ENCODE measurements around the gene PLPP7. TPM values are rescaled to one million over a fixed set of nuclear protein-coding genes. Genes with fewer than 3 reads are reported as not detected.

PLPP7 gene
- polyA plus RNA-seq, 1 donor from 2014 or later = 0.87 TPM

- no peaks in the 10 kb centered on the region for H3K36me3 ChIP-seq (ENCODE audit: insufficient read depth, low read length)
- TF ChIP-seq, protein P1, sequence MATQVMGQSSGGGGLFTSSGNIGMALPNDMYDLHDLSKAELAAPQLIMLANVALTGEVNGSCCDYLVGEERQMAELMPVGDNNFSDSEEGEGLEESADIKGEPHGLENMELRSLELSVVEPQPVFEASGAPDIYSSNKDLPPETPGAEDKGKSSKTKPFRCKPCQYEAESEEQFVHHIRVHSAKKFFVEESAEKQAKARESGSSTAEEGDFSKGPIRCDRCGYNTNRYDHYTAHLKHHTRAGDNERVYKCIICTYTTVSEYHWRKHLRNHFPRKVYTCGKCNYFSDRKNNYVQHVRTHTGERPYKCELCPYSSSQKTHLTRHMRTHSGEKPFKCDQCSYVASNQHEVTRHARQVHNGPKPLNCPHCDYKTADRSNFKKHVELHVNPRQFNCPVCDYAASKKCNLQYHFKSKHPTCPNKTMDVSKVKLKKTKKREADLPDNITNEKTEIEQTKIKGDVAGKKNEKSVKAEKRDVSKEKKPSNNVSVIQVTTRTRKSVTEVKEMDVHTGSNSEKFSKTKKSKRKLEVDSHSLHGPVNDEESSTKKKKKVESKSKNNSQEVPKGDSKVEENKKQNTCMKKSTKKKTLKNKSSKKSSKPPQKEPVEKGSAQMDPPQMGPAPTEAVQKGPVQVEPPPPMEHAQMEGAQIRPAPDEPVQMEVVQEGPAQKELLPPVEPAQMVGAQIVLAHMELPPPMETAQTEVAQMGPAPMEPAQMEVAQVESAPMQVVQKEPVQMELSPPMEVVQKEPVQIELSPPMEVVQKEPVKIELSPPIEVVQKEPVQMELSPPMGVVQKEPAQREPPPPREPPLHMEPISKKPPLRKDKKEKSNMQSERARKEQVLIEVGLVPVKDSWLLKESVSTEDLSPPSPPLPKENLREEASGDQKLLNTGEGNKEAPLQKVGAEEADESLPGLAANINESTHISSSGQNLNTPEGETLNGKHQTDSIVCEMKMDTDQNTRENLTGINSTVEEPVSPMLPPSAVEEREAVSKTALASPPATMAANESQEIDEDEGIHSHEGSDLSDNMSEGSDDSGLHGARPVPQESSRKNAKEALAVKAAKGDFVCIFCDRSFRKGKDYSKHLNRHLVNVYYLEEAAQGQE (IDR thresholded peaks at IDR 0.05; ENCODE audit: borderline replicate concordance) = no peak
- TF ChIP-seq MXI1 (conservative IDR thresholded peaks at IDR 0.05; ENCODE audit: poor library complexity, severe bottlenecking) (no peak), EZH2 (IDR thresholded peaks at IDR 0.05; ENCODE audit: borderline replicate concordance, insufficient read depth, low read length, poor library complexity, severe bottlenecking) (no peak), POLR2AphosphoS5 (IDR thresholded peaks at IDR 0.05) (no peak), EP300 (conservative IDR thresholded peaks at IDR 0.05; ENCODE audit: poor library complexity, severe bottlenecking) (no peak), TAF1 (IDR thresholded peaks at IDR 0.05; ENCODE audit: low read depth) (no peak), RAD21 (conservative IDR thresholded peaks at IDR 0.05) (no peak), SMC3 (conservative IDR thresholded peaks at IDR 0.05; ENCODE audit: poor library complexity) (no peak), CTCF (IDR thresholded peaks at IDR 0.05; ENCODE audit: poor library complexity, severe bottlenecking) (no peak)
- no peaks in the 10 kb centered on the region for H3F3A ChIP-seq (ENCODE audit: insufficient read depth, low read length, poor library complexity, severe bottlenecking)
- H3K9ac ChIP-seq (ENCODE audit: low read length) = no peak overlapping the region
- no peaks in the 10 kb centered on the region for H3K9me3 ChIP-seq (ENCODE audit: low read length)
- no peak overlapping the region for H3K4me3 ChIP-seq (ENCODE audit: low read length)
- H3K9me2 ChIP-seq (ENCODE audit: insufficient read depth, low read length) = no peaks in the 10 kb centered on the region
- no peak overlapping the region for H3K27ac ChIP-seq (ENCODE audit: low read length)
- H2AFZ ChIP-seq (ENCODE audit: low read depth, low read length) = no peak overlapping the region
- H3K27me3 ChIP-seq (ENCODE audit: insufficient read depth, low read depth, low read length) = no peaks in the 10 kb centered on the region
- no peaks in the 10 kb centered on the region for H3K79me2 ChIP-seq (replicated peaks; ENCODE audit: insufficient read depth, low read length)
- H3K4me2 ChIP-seq (ENCODE audit: low read length) = no peak overlapping the region
- no peaks in the 10 kb centered on the region for H4K20me1 ChIP-seq (ENCODE audit: insufficient read depth)
Measured at GRCh38 chr9:131348631-131349521, 59.4 kb downstream of the PLPP7 start.

DNA sequence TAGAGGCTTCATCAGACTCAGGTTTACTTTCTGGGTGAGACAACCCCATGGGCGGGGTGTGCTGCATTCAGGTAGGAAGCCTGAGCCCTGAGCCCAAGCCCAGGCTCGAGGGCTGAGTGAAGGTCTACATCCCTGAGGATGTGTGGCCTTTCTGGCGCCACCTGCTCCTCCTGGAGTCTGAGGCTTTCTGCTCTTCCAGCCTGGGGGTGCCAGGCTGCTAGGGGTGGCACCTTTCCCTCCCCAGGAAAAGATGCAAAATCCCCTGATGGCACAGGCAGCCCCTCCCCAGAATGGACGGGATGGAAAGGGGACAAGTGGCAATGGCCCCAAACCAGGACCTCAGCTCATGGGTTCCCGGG lies 60.0 kb downstream of the PLPP7 start:
- Histone ChIP-seq H3K79me2 (replicated peaks; ENCODE audit: insufficient read depth, low read length) (no peaks in the 10 kb centered on the region), H3K4me3 (ENCODE audit: low read length) (no peak overlapping the region), H3K27ac (ENCODE audit: low read length) (no peak overlapping the region), H2AFZ (ENCODE audit: low read depth, low read length) (no peak overlapping the region), H3K9me2 (ENCODE audit: insufficient read depth, low read length) (no peaks in the 10 kb centered on the region), H3K36me3 (ENCODE audit: insufficient read depth, low read length) (no peaks in the 10 kb centered on the region), H4K20me1 (ENCODE audit: insufficient read depth) (no peaks in the 10 kb centered on the region), H3K9me3 (ENCODE audit: low read length) (no peaks in the 10 kb centered on the region), H3K9ac (ENCODE audit: low read length) (no peak overlapping the region), H3F3A (ENCODE audit: insufficient read depth, low read length, poor library complexity, severe bottlenecking) (no peaks in the 10 kb centered on the region), H3K27me3 (ENCODE audit: insufficient read depth, low read depth, low read length) (no peaks in the 10 kb centered on the region), H3K4me2 (ENCODE audit: low read length) (no peak overlapping the region)
- TF ChIP-seq, protein P1 (IDR thresholded peaks at IDR 0.05; ENCODE audit: borderline replicate concordance) = no peak
- TF ChIP-seq CTCF (IDR thresholded peaks at IDR 0.05; ENCODE audit: poor library complexity, severe bottlenecking) (no peak), MXI1 (conservative IDR thresholded peaks at IDR 0.05; ENCODE audit: poor library complexity, severe bottlenecking) (no peak), SMC3 (conservative IDR thresholded peaks at IDR 0.05; ENCODE audit: poor library complexity) (no peak), RAD21 (conservative IDR thresholded peaks at IDR 0.05) (no peak), EP300 (conservative IDR thresholded peaks at IDR 0.05; ENCODE audit: poor library complexity, severe bottlenecking) (no peak), TAF1 (IDR thresholded peaks at IDR 0.05; ENCODE audit: low read depth) (no peak), POLR2AphosphoS5 (IDR thresholded peaks at IDR 0.05) (no peak), EZH2 (IDR thresholded peaks at IDR 0.05; ENCODE audit: borderline replicate concordance, insufficient read depth, low read length, poor library complexity, severe bottlenecking) (no peak)
